Fibroblast of lung (primary cell): ENCODE data around the gene HTN1. TPM values are rescaled to one million over a fixed set of nuclear protein-coding genes. Genes with fewer than 3 reads are reported as not detected.

Source experiments
- DNase-seq, 2 donors: peaks; one replicate each; pipeline versions ENCODE4 v3.0.0 to v3.0.0-alpha.2; 2010; ENCODE audit warnings: low read depth in 2 of 2
- H2AFZ ChIP-seq: 2 replicates; pipeline ENCODE4 v1.5.1; 2012; ENCODE audit warnings: low read length, control low read depth, inconsistent platforms
- H3K27ac ChIP-seq: 2 replicates; pipeline ENCODE4 v1.5.1; 2011; ENCODE audit warnings: low read length, control low read depth; ENCODE audit not compliant: insufficient read depth
- H3K27me3 ChIP-seq: 2 replicates; pipeline ENCODE4 v1.5.1; 2011; ENCODE audit warnings: mild to moderate bottlenecking, low read length; ENCODE audit not compliant: control insufficient read depth, insufficient read depth
- H3K36me3 ChIP-seq: 2 replicates; pipeline ENCODE4 v1.5.1; 2011; ENCODE audit warnings: low read length; ENCODE audit not compliant: control insufficient read depth, insufficient read depth
- H3K4me1 ChIP-seq: 2 replicates; pipeline ENCODE4 v1.5.1; 2011; ENCODE audit warnings: low read length; ENCODE audit not compliant: control insufficient read depth, insufficient read depth; ENCODE audit errors: extremely low read depth
- H3K4me2 ChIP-seq: 2 replicates; pipeline ENCODE4 v1.5.1; 2011; ENCODE audit warnings: low read length, control low read depth; ENCODE audit not compliant: insufficient read depth; ENCODE audit errors: extremely low read depth
- H3K4me3 ChIP-seq, 4 experiments: fragments of 200-600 bp in 1 of 4; sonication (generic) in 1 of 4; replicated peaks in 1 of 4; 2 replicates each; pipeline ENCODE4 v1.5.1; 2011 to 2016; ENCODE audit warnings: low read length in 4 of 4, low read depth in 3 of 4, mild to moderate bottlenecking in 3 of 4, control low read depth in 2 of 4, inconsistent platforms in 1 of 4, mixed read lengths in 1 of 4; ENCODE audit not compliant: insufficient read depth in 1 of 4; ENCODE audit errors: control extremely low read depth in 1 of 4
- H3K79me2 ChIP-seq: 2 replicates; pipeline ENCODE4 v1.5.1; 2012; ENCODE audit warnings: mild to moderate bottlenecking, low read length, inconsistent platforms; ENCODE audit not compliant: control insufficient read depth, insufficient read depth
- H3K9ac ChIP-seq: 2 replicates; pipeline ENCODE4 v1.5.1; 2011; ENCODE audit warnings: mild to moderate bottlenecking, low read length, control low read depth; ENCODE audit not compliant: insufficient read depth
- H3K9me3 ChIP-seq: 2 replicates; pipeline ENCODE4 v1.5.1; 2012; ENCODE audit warnings: low read depth, low read length; ENCODE audit not compliant: control insufficient read depth, insufficient read depth
- H4K20me1 ChIP-seq: 2 replicates; pipeline ENCODE4 v1.5.1; 2011; ENCODE audit warnings: low read length; ENCODE audit not compliant: control insufficient read depth, insufficient read depth; ENCODE audit errors: extremely low read depth
- CTCF ChIP-seq, 2 donors: IDR thresholded peaks in 1 of 2; conservative IDR thresholded peaks in 1 of 2; 1 replicate in 1 of 2; 2 replicates in 1 of 2; pipeline ENCODE4 v1.5.1; 2011 to 2012; ENCODE audit warnings: low read length in 2 of 2, control low read depth in 1 of 2, inconsistent platforms in 1 of 2, low read depth in 1 of 2, mild to moderate bottlenecking in 1 of 2
- EZH2 ChIP-seq: IDR thresholded peaks from 2 replicates; pipeline ENCODE4 v1.5.1; 2012; ENCODE audit warnings: low read length, control low read depth, mild to moderate bottlenecking; ENCODE audit errors: missing control alignments
- polyA plus RNA-seq, 2 donors: library from polyadenylated mRNA; depleted of rRNA in 1 of 2; stranded (reverse) in 1 of 2; unstranded in 1 of 2; fragments of >200 nt; gene quantifications; 2 replicates each; pipeline ENCODE4 v1.2.1, GENCODE V29; 2011 to 2012; ENCODE audit warnings: missing spikeins in 1 of 2
- total RNA-seq: library from RNA; depleted of rRNA; stranded (reverse); fragments of >200 nt; gene quantifications from 2 replicates; pipeline ENCODE4 v1.2.1, GENCODE V29; 2014

Gene HTN1
- total and polyA plus RNA-seq, 2 donors (not counting 1 experiment from before 2014, with no cell fraction given) = not detected

- Histone ChIP-seq H4K20me1 (no peaks in the 10 kb centered on the region), H2AFZ (no peak overlapping the region), H3K4me3 (no peak overlapping the region), H3K27me3 (no peaks in the 10 kb centered on the region), H3K4me1 (no peaks in the 10 kb centered on the region), H3K9me3 (no peaks in the 10 kb centered on the region), H3K9ac (no peak overlapping the region), H3K36me3 (no peaks in the 10 kb centered on the region), H3K4me2 (no peak overlapping the region), H3K27ac (no peak overlapping the region), H3K79me2 (no peaks in the 10 kb centered on the region)
- DNase-seq = no peak
- TF ChIP-seq EZH2 = no peak
- TF ChIP-seq CTCF (conservative IDR thresholded peaks at IDR 0.05 in 1 of 2, IDR thresholded peaks at IDR 0.05 in 1 of 2; ENCODE audit: low read depth in 1 of 2, low read length in 2 of 2) = no peak
Measured at GRCh38 chr4:70099206-70099605, 49.0 kb downstream of the HTN1 start.

Other genes starting within 250 kb of the HTN1 start
- gene SULT1E1, start 190.3 kb upstream of the HTN1 start, total RNA-seq = not detected in 2 replicates
- gene SULT1E1, start 190.3 kb upstream of the HTN1 start, polyA plus RNA-seq = not detected in 2 replicates
- not detected in 2 replicates for gene CSN1S1, start 119.4 kb upstream of the HTN1 start, total RNA-seq
- not detected in 2 replicates for gene CSN1S1, start 119.4 kb upstream of the HTN1 start, polyA plus RNA-seq
- not detected in 2 replicates for gene CSN2, start 84.7 kb upstream of the HTN1 start, total RNA-seq
- not detected in 2 replicates for gene CSN2, start 84.7 kb upstream of the HTN1 start, polyA plus RNA-seq
- not detected in 2 replicates for gene STATH, start 54.5 kb upstream of the HTN1 start, total RNA-seq
- gene STATH, start 54.5 kb upstream of the HTN1 start, polyA plus RNA-seq = not detected in 2 replicates
- gene HTN3, start 22.0 kb upstream of the HTN1 start, total RNA-seq = not detected in 2 replicates
- gene HTN3, start 22.0 kb upstream of the HTN1 start, polyA plus RNA-seq = not detected in 2 replicates
- not detected in 2 replicates for gene PRR27, start 103.8 kb downstream of the HTN1 start, total RNA-seq
- gene PRR27, start 103.8 kb downstream of the HTN1 start, polyA plus RNA-seq = not detected in 2 replicates
- gene ODAM, start 145.3 kb downstream of the HTN1 start, total RNA-seq = not detected in 2 replicates
- gene ODAM, start 145.3 kb downstream of the HTN1 start, polyA plus RNA-seq = not detected in 2 replicates
- gene FDCSP, start 175.7 kb downstream of the HTN1 start, total RNA-seq = not detected in 2 replicates
- not detected in 2 replicates for gene FDCSP, start 175.7 kb downstream of the HTN1 start, polyA plus RNA-seq
- gene CSN3, start 192.2 kb downstream of the HTN1 start, total RNA-seq = not detected in 2 replicates
- gene CSN3, start 192.2 kb downstream of the HTN1 start, polyA plus RNA-seq = not detected in 2 replicates